HS-27A (cell line): ENCODE measurements around the gene EPHB3.

ENCODE experiments used
- DNase-seq: peaks from one replicate; pipeline ENCODE4 v3.0.0-alpha.2; 2012; ENCODE audit warnings: low read depth, missing footprints

EPHB3 gene

DNA sequence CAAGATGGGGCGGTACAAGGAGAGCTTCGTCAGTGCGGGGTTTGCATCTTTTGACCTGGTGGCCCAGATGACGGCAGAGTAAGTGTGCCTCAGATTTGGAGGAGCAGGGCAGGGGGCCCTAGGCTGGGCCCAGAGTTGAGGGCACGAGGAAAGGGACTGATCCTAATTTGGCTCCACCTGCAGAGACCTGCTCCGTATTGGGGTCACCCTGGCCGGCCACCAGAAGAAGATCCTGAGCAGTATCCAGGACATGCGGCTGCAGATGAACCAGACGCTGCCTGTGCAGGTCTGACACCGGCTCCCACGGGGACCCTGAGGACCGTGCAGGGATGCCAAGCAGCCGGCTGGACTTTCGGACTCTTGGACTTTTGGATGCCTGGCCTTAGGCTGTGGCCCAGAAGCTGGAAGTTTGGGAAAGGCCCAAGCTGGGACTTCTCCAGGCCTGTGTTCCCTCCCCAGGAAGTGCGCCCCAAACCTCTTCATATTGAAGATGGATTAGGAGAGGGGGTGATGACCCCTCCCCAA is 19.8 kb downstream of the EPHB3 start:
- no peak for DNase-seq

DNA sequence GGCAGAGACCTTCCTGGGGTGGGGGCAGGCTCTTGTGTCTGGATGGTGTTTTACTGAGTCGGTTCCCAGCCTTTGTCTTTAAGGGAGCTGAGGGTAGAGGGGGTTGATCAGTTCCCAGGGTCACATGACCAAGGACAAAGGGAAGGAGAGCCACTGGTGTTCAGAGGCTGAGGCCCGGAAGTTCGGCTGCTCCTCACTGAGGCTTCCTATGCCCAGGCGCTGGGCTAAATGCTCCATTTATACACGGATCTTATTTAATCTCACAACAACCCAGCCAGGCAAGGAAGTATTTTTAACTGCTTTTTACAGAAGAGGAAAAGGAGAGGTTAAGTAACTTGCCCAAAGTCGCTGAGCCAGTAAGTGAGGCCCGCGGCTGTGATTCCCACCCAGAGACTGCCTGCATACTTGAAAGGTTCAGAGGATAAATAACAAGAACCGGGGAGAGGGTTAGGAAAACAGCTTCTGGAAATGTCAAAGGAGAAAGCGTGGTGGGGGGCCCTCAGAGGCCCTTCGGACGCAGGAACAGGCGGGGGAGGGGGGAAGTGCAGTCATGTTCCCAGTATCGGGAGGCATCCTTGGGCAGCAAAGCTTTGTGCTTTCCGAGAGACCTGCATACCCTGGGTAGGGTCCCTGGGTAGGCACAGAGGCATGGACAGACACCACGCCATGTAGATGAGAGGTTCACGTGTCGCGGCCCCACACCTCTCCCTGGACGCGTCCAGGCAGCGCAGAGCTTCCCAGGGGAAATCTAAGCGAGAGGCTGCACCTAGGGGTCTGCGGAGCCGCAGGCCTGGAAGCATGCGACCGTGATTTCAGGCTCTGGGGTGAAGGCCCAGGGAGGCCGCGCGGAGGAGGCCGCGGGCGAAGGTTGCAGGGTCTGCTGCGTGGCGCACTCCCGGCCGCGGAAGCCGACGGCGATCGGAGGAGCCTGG is 21.3 kb downstream of the EPHB3 start:
- no peak for DNase-seq

DNA sequence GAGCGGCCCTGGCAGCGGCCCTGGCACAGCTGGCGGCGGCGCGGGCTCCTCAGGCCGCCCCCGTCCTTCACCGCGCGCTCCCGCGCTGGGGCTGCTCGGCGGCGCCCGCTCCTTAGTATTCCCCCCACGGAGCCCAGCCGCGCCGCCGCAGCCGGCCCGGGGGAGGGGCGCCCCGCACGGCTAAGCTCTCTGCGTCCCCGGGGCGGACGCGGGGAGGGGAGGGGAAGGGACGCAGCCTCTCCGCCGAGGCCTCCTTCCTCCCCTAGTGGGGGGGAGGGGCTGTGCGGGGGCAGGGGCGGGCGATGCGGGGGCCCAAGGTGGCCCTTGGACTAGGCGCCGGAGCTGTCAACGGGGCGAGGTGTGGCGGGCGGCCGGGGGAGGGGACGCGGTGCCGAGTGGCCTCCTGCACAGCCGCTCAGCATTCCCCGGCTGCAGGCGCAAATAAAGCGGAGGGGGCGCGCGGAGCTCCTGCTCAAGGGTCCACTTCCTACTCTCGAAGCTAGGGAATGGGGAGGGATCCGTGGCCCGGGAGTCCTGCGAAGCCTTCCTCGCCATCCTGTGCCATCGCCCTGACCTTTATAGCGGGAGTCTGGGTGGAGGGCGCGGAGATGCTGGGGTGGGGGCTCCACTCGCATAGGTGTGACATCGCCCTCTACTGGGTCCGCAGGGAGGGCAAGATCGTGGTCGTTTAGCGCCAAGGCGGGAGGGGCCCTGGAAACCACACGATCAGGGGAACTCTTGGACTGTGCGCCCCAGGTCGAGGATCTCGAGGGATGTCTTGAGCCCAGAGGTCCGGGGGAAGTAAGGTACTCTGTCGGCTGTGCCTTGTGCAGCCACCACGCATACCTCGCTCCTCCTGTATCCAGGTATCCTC is 22.2 kb downstream of the EPHB3 start:
- no peak for DNase-seq

DNA sequence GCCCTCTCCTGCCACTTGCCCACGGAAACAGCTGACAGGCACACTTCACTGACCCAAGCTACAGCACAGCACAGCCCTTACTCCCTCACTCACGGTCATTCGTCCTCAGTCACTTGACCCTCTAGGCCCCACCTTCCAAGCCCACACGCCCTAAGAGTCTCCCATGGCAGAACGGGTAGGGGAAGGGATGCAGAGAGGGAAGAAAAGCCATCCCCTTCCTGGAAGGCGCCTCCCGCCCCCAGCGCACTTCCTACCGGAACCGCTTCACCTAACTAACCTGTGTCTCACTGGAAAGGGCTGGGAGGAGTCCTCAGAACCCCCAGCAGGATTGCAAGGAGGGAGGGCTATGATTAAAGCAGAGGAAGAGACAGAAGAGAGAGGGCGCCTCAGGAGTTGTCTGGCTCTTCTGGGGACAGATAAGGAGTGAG is 22.9 kb downstream of the EPHB3 start:
- DNase-seq, result no peak

DNA sequence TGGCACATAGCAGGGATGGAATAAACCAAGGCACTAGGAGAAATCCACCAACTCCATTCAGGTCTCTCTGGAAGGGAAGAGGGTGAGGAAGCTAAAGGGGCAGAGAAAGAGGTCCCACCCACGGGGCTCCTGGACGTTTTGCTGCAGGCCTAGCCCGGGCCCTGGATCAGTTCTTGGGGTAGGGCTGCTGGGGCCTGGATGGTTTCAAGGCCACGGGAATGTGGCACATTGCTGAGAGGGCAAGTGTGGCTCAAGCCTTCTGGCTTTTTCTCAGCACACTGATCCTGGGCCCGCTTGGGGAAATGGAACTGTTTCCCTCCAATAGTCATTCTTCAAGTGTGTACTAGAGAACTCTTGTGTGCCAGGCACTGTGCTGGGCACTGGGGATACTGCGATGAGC is 24.0 kb downstream of the EPHB3 start:
- DNase-seq, result no peak

DNA sequence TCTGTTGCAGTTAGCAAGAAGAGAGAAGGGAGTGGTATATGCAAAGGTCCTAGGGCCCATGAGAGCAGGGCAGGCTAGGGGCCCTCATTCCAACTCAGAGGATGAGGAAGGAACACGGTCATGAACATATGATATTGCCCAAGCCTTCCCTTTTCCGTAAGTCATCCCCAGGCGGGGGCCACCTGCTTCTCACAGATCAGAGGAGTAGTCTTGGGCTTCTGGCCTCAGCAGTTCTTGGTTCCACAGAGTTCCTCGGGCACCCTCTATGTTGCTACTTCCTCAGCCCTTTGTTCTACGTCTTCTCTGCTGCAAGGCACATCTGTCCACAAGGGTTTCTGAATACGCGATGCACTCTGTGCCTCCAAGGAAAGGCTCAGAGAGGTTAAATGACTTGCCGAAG is 25.3 kb downstream of the EPHB3 start:
- no peak for DNase-seq

DNA sequence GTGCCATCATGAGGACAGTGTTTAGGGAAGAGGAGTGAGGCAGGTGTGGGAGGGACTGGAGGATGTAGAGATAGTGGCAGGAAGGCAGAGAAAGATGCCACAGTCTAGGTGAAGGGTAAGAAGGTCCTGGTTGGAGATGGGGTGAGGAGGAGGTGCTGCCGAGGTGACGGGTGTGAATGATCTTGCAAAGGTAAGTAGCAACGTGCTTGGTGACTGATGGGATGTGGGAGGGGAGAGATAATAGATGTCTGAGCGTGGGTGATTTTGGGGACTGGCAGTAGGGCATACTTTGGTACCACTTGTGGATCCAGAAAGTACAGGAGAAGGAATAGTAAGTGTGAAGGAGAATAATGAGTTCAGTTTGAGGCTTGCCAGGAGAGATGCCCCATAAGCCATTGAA is 27.2 kb downstream of the EPHB3 start:
- DNase-seq, result no peak

DNA sequence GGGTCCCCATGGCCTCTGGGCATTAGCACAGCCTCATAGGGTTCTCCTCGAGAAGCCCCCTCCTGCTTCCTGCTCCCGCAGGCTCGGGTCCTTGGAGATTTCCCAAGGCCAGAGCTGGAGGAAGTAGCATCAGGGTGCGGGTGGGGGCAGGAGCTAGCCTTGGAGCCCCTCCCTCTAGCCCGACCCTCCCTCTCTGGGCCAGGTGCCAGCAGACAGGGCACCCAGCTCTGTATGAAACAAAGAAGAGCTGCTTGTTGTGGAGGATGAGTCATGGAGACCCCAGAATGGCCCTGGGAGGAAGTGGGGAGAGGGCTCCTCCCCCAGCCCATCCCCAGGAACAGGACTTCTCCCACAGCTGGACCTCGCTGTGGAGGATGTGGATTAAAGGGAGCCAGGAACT is 29.2 kb downstream of the EPHB3 start:
- DNase-seq, result no peak

DNA sequence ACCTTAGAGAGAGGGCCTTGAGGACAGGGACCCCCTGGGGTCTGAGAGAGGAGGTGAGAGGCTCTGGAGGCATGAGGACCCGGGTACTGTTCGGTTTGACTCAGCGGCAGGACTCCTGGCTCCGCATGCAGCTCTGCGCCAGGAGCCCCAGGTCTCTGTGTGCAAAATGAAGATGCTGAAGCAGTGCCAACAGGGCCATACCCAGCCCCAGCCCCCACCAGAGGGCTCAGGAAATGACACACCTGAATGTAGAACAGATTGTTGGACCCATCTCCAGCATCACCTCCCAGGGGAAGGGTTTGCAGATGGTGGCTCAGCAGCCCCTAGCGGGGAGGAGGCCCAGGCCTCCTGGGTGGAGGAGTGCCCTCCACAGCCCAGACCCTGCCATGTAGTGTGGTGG is 30.2 kb downstream of the EPHB3 start:
- DNase-seq, result no peak

DNA sequence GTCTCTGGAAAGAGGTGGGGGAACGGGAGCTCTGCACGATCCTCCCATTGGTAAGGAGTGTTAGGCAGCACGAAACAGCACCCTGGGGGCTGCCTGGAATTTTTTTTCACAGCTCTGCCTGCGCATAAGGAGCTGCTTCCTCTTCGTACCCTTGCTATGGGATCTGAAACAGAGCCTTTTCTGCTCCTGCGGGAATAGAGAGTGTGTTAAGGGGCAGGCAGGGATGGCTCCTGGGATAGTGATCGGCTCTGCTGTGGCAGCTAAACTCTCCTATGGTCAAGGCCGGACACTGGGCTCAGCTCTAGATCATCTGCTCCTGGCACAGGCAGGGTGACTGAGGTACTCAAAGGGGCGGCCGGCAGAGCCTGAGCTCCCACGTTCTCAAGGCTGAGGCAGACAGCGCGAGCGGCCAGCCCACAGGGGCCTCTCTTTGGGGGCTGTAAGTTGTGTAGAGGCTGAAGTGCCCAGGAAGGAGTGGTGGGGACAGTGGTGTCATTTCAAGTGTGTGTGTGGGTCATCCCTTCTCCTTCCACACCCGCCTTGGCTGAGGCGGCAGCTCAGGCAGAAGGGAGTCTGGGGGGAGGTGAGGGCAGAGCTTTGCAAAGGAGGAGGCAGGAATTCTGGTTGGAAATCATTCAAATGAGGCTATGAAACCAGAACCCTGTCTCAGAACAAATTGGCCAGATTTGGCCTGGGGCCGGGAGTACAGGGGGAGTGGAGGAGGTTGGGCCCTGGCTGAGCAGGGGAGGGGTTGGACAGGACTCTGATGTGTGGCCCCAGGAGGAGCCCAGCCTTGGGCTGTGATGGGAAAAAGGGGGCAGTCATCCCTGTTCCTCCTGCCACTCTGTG is 31.0 kb downstream of the EPHB3 start:
- no peak for DNase-seq

DNA sequence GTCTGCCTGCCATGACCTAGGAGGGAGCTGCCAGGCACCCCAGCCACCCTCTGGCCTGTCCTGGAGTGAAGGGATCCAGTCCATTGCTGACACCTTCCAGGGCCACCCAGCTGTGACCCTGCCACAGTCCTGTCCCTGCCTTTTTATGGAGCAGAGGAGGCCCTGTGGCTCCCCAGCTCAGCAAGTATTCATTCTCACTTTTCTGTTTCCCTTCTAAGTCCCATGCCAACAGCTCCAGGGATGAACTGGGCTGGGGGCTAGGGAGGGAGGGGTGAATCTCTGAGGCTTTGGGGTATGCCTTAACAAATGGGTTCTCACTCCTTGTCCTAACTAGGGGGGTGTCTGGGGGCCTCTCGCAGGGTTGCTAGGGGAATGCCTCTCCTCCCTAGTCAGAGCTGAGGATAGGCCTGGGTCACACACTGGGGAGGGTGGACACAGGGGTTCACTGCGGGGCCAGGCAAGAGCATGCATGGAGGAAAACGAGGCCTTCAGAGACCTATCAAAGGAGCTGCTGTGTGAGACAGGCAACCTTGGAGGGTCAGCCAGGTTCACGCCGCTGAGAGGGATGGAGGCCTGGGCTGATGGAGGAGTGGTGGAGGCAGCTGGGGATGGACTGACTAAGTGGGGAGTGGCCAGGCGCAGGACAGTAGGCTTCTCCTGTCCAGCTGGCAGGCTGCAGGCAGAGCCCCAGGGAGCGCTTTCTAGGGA is 31.8 kb downstream of the EPHB3 start:
- DNase-seq, result no peak

DNA sequence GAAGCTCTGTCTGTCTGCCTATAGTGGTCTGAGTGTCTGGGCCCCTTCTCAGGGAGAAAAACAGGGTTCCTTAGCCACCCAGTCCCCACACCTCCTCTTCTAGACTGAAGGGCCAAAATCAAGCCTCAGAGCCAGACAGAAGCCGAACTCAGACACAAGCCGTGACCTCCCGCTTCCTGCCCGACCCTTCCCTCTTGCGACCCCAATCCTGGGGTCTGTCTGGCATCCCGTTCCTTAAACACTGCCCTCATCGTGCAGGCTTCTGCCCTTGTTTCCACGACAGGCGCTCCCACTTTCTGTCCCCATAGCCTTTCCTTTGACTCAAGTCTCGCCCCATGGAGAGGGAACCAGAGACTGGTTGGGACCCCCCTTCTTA is 32.3 kb downstream of the EPHB3 start:
- no peak for DNase-seq

DNA sequence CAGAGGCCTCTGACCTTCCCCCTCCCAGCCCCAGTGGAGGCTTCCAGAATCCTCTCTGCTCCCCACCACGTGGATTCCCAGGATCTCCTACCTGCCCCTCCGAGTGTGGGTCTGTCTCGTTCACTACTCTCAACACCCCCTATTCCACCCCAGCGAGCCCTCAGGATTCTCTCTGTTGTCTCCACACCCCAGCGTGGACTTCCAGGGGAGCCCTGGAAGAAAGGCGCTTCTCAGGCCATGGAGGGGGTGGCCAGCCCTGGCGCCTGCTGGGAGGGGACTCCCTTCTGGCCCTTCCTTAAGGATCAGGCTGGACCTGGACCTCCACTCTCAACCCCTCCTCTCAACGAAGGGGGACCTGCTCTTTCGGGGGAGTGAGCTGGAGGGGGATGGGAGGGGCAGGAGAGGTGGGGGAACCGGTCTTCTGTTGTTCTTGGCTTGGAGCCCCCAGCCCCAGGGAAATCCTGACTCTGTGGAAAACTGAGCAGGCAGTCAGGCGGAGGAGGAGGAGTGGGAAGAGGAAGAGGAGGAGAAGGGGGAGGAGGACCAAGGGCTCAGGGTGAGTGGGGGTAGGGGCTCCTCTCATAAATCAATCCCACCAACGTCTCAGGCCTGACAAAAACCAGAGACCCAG is 32.9 kb downstream of the EPHB3 start:
- DNase-seq, result no peak

DNA sequence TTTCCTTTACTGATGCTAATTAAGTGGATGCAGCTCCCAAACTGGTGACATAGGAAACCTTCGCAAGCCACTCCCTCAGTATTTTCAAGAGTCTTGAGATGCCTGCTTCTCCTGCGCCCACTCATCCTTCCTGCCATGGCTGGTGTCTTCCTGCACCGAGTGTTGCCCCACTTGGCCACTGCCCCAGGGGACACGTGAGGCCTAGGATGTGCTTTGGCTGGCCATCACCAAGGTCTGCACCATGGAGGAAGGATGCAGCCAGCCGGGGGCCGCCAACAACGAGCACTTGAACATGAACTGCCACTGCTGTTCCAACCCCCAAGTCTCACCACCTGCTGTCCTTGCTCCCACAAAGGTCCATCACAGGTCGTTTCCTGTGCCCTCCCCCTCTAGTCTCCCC is 34.1 kb downstream of the EPHB3 start:
- DNase-seq, result no peak

DNA sequence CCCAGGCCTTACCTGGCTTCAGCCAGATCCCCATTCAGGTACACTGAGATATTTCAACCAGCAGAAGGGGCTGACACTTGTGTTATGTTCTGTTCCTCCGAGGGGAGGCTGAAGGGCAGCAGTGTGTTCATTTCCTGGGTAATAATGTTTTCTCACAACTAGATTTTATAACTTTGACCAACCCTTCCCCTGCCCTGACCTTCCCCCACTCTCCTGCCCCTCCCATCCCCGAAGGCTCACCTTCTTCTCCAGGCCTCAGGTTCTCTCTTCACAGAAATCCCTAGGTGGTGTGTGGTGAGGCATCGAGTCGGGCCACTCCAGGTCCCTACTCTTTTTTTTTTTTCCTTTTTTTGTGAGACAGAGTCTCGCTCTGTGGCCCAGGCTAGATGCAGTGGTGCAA is 34.6 kb downstream of the EPHB3 start:
- DNase-seq, result no peak

DNA sequence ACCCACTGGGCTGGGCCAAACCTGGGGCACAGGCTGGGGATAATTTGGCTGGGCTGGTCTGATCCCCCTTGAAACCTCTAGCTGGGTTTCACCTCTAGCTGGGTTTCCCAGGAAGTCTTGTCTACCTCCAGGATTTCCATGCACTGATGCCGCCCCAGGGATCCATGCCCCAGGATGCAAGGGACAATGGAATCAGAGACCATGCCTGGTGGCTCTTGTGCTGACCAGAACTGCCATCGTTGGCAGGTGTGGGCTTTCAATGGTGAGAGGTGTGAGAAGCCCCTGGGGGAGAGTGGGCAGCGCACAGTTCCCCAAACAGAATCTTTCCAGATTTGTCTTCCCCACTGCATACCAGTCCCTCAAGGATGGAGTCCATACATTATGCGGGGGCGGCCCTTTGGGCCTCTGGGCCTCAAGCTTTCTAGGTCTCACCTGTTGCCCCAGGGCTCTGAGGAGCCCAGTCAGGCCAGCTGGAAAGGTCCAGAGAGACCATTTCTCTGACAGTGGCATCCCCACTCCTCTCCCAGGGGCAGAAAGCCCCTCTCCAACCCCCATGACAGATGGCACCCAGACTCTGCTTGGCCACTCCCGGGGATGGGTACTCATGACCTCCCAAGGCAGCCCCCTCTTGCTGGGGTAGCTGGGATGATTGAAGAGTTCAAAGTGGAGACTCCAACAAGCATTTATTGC is 35.4 kb downstream of the EPHB3 start:
- DNase-seq, result no peak

DNA sequence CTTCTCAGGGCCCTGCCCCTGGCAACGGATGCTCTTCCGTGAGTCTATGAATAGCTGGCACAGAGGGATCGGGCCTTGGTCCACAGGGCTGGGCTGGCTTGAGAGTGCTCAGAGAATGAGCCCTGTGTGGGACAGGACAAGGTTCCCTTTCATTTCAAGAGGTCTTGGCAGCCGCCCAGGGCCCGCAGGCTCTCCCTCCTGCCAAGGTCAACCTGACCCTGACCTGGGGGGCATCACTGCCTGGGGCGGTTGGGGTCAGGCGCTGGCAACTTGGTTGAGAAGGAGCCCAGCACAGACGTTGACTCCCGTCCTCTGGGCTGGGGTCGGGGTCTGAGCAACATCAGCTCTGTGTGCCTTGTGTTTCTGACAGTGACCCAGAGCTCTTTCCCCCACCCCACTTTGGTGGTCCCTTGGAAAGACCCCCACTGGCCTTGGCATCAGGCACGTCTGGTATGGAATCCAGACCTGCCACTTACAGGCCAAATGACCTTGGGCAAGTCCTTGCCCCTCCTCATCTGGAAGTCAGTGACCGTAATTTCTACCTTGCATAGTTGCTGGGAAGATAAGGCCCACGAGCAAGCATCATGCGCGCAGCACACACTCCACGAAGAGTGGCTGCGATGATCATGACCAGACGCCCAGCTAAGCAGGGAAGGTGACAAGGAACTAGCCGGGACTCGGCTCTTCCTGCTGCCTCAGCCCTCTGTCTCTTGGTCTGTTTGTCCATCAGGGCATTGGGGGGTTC is 36.4 kb downstream of the EPHB3 start:
- no peak for DNase-seq

DNA sequence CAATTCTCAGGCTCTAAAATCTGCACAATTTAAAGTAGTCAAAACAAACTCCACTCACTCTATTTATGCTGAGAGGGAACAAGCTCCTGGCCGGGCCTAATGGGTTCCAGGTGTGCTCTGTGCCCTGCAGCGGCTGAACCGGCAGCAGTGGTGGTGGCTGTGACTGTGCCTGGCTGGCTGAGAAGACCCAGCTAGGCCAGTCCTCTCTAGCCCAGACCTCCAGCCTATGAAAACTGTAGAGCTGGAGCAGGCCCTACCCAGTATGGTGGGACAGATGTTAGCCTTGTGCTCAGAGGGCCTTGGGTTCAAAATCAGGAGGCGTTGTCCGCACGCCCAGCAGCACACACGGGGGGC is 37.0 kb downstream of the EPHB3 start:
- no peak for DNase-seq

DNA sequence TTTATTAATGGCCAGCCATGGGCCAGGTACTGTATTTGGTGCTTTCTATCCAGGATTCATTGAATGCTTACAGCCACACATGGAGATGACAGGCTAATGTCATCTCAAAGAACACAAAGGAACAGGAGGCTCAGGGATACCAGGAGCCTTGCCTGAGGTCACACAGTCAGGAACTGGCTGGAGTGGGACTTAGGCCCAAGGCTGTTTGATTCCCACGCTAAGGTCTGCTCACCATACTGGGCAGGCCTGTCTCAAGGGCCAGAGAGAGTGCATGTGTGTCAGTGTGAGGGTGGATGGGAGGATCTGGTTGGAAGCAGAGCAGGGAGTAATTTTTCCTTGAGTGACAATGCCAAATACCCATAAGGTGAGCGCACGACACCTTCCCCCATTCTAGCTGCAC is 37.6 kb downstream of the EPHB3 start:
- DNase-seq, result no peak
